GM18505 (cell line): Measurements from ENCODE around the gene TXNL4A.

Source experiments
- ATAC-seq: cut with Tn5 transposase; IDR thresholded peaks from one replicate; pipeline ENCODE4 v1.9.1; 2021; ENCODE audit not compliant: unreplicated experiment
- POLR2A ChIP-seq: IDR thresholded peaks from 4 replicates; pipeline ENCODE4 v1.6.1; 2011; ENCODE audit warnings: borderline replicate concordance; ENCODE audit not compliant: insufficient read depth, insufficient read length; ENCODE audit errors: extremely low read depth

The TXNL4A gene

GRCh38 chr18:79921984-79922965 lies 66.1 kb downstream of the TXNL4A start:
- ATAC-seq, result no peak
- TF ChIP-seq POLR2A, result no peak
